Erythroblast (primary cell): ENCODE data around the gene AFAP1.
"Not testable (repeated sequence)": the region's sequence is repeated elsewhere in the genome, so short reads cannot be mapped to it uniquely, and the experiment has no call there.

Experiments used
- DNase-seq, 2 experiments: peaks; one replicate each; lab custom pipeline; 2025; lab: John Stamatoyannopoulos, UW
- GATA1 ChIP-seq: IDR thresholded peaks from 2 replicates; pipeline ENCODE4 v1.6.1; 2011; ENCODE audit warnings: low read depth, mild to moderate bottlenecking, control low read depth, low read length, moderate library complexity
- POLR2A ChIP-seq: IDR thresholded peaks from 2 replicates; pipeline ENCODE4 v1.6.1; 2011; ENCODE audit warnings: mild to moderate bottlenecking, low read length

The AFAP1 gene

GRCh38 chr4:7944599-7945220 lies 5.0 kb upstream of the AFAP1 start:
- TF ChIP-seq GATA1, result no peak
- TF ChIP-seq POLR2A, result no peak
- no peak for DNase-seq

- not testable (repeated sequence) for DNase-seq
Measured at GRCh38 chr4:7943688-7944087, 4.0 kb upstream of the AFAP1 start.

- DNase-seq, result no peak
Measured at GRCh38 chr4:7943211-7943610, 3.5 kb upstream of the AFAP1 start.

GRCh38 chr4:7941965-7942496 lies 2.4 kb upstream of the AFAP1 start:
- TF ChIP-seq GATA1, result no peak
- TF ChIP-seq POLR2A, result no peak
- DNase-seq, result no peak

More at GRCh38 chr4:7943211-7943610, 3.5 kb upstream of the AFAP1 start:
- TF ChIP-seq POLR2A (no peak), GATA1 (no peak)

DNA sequence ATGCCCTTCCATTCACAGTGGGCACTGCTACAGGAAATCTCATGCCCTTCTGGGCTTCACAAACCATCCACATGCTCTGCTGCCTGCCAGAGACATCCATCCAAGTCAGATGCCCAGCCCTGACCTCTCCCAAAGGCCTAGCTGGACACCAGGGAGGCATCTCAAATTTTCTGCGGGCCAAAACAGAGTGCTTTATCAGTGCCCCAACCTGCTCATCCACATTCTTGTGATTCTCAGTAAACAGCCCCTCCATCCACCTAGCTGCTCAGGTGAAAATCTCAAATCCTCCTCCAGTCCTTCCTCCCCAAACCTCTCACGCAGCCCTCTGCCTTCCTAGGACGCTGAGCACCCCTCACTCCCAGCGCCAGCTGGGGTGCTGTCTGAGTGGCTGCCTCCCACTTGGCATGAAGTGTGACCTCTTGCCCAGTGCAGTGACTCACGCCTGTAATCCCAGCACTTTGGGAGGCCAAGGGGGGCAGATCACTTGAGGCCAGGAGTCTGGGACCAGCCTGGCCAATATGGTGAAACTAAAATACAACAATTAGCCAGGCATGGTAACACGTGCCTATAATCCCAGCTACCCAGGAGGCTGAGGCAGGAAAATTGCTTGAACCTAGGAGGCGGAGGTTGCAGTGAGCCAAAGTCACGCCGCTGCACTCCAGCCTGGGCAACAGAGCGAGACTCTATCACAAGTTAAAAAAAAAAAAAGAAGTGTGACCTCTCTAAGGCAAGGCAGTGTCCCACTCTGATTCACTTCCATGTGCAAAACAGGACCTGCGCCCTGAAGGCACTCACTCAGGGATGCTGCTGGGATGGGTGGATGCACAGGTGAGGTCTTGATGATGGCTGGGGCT lies 1.7 kb upstream of the AFAP1 start:
- no peak for TF ChIP-seq POLR2A
- no peak for TF ChIP-seq GATA1
- no peak for DNase-seq

DNA sequence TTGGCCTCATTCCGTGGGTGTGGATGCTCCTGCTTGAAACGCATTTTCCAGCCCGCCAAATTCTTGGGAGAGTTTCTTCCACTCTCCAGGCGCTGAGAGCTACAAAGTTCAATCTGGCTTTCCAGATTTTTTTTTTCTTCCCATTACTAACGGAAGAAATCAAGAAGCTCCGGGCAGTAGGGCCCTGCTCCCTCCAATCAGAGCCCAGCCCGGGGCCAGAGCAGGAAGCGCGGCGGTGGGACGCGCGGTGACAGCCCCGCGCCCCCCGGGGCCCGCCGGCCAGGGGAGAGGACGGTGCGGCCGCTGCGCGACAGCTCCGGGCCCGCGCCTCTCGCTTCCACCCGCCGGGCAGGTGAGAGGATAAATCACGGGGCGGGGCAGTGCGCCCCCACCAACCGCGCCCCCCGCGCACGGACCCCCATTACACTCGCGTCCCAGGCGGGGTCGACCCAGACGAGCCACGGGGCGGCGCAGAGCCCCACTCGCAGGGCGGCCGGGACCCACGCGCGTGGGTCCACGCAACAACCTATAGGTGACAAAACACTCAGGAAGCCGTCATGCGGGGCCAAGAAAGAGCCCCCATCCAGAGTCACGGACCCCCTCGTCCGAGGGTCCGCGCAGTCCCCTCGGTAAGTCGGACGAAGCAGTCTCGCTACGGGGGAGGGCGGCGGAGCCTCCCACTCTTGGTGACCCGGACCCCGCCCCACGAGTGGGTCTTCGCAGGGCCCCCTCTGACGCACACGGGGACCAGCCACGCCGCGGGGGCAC lies 868 bp downstream of the AFAP1 start:
- TF ChIP-seq POLR2A (no peak), GATA1 (no peak)
- no peak for DNase-seq

GRCh38 chr4:7938266-7938608 lies 1.4 kb downstream of the AFAP1 start:
- no peak for TF ChIP-seq GATA1
- DNase-seq, result no peak

DNA sequence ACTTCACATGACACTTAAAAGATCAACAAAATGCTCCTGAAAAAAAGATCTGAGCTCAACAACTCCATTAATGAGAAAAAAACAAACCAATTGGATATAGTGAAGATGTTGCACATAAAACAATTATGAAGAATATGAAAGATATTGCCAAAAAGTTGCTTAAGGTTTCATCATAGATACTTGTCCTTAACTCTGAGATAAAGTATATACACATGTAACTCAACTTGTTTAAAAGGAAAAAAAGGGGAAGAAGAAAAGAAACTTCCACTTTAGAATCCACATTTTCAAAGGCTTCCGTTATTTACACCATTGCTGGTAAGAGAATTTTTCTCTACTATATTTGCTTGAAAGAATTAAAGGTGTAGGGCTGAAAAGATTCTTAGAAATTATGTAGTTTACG lies 2.7 kb downstream of the AFAP1 start:
- no peak for DNase-seq
- no peak for TF ChIP-seq GATA1
- no peak for TF ChIP-seq POLR2A

GRCh38 chr4:7933651-7934510 lies 5.8 kb downstream of the AFAP1 start:
- TF ChIP-seq POLR2A (no peak), GATA1 (no peak)
- DNase-seq, result no peak

DNA sequence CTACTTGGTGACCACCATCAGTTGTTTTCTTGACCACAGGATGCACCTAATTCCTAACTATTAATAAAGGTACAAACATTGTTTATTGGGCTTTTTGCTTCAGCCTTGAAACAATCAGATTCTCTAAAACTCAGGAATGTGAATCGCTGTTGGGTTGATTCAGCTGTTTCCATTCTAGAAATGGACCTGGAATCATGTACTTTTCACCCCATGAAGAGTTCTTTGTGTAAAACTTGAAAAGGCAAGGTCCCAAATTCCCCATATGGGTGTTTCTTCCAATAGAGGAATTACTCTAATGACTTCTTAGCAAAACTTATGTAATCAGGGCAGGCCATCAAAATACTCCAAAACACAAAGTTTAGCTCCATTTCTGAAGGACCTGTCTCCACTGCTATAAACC lies 7.4 kb downstream of the AFAP1 start:
- TF ChIP-seq GATA1 (no peak), POLR2A (no peak)
- DNase-seq, result no peak

GRCh38 chr4:7929118-7929951 lies 10.3 kb downstream of the AFAP1 start:
- no peak for DNase-seq
- TF ChIP-seq POLR2A, result no peak
- TF ChIP-seq GATA1, result no peak

DNA sequence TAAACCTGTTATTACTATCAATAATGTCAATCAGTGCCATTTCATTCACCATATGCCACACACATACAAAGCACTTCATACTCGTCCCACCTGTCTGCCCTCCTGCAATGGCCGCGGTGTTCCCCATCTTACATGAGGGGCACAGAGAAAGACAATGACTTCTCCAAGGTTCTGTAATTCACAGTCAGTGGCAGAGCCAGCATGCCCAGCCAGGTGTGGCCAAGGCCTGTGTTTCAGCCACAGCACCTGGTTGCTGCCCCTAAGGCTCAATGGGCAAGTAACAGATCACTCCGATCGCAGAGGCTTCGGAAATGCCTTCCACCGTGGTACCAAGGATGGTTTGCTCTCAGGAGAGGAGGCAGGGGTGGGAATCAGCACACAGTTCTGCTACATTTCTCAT lies 10.9 kb downstream of the AFAP1 start:
- DNase-seq, result no peak
- TF ChIP-seq POLR2A (no peak), GATA1 (no peak)

DNA sequence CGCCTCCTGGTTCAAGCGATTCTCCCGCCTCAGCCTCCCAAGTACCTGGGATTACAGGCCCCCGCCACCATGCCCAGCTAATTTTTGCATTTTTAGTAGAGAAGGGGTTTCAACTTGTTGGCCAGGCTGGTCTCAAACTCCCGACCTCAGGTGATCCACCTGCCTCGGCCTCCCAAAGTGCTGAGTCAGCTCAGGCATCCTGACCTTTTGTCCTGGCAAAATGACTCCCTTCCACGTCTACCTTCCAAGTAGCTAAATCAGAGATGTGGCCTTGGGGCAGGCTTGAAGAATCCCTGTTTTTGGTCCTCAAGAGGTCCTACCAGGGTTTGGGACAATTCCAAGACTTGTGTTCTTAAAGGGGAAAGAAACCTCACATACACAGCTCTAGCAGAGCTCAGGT lies 12.8 kb downstream of the AFAP1 start:
- DNase-seq, result no peak
- TF ChIP-seq GATA1 (no peak), POLR2A (no peak)
